PC-9 (cell line): ENCODE results near the gene SPP2. TPM values are rescaled to one million over a fixed set of nuclear protein-coding genes. Genes with fewer than 3 reads are reported as not detected.

Experiments
- BruUV-seq: library from RNA; stranded (reverse); fragments of 400-500 nt; replicated peaks from 2 replicates; lab custom pipeline; 2021; lab: Mats Ljungman, UMichigan
- CTCF ChIA-PET: fragments of 300-600 bp; sonication (Branson Sonifier 250); formaldehyde crosslinking; loops from one replicate; lab custom pipeline; 2022; ENCODE audit warnings: antibody characterized with exemption; lab: Charles Lee
- POLR2A ChIA-PET: fragments of 300-600 bp; sonication (Branson Sonifier 250); formaldehyde crosslinking; loops from one replicate; lab custom pipeline; 2022; ENCODE audit warnings: antibody characterized with exemption; ENCODE audit not compliant: unreplicated experiment; lab: Charles Lee
- DNase-seq, 2 experiments: peaks; one replicate each; pipeline versions ENCODE4 v3.0.0 to v3.0.0-alpha.2; 2015 to 2022; ENCODE audit warnings: mixed read lengths in 1 of 2
- H2AFZ ChIP-seq: fragments of 200-600 bp; sonication (generic); 2 replicates; pipeline ENCODE4 v1.8.1; 2017; ENCODE audit warnings: antibody characterized with exemption
- H3F3A ChIP-seq: fragments of 200-600 bp; sonication (generic); 2 replicates; pipeline ENCODE4 v1.8.1; 2017; ENCODE audit warnings: antibody characterized with exemption, mild to moderate bottlenecking, low read depth; ENCODE audit not compliant: insufficient read depth
- H3K27ac ChIP-seq: fragments of 200-600 bp; sonication (generic); 2 replicates; pipeline ENCODE4 v1.6.1; 2016; ENCODE audit warnings: mixed run types
- H3K27me3 ChIP-seq: fragments of 200-600 bp; sonication (generic); 2 replicates; pipeline ENCODE4 v1.6.1; 2016; ENCODE audit warnings: low read depth, mixed run types; ENCODE audit not compliant: insufficient read depth
- H3K36me3 ChIP-seq: fragments of 200-600 bp; sonication (generic); 2 replicates; pipeline ENCODE4 v1.6.1; 2016; ENCODE audit warnings: low read depth, mixed run types
- H3K4me1 ChIP-seq: fragments of 200-600 bp; sonication (generic); replicated peaks from 2 replicates; pipeline ENCODE4 v1.6.1; 2016; ENCODE audit warnings: mixed run types; ENCODE audit not compliant: insufficient read depth
- H3K4me2 ChIP-seq: fragments of 200-600 bp; sonication (generic); 2 replicates; pipeline ENCODE4 v1.6.1; 2017; ENCODE audit warnings: mixed run types
- H3K4me3 ChIP-seq: fragments of 200-600 bp; sonication (generic); 2 replicates; pipeline ENCODE4 v1.6.1; 2016; ENCODE audit warnings: mixed run types
- H3K79me2 ChIP-seq: fragments of 200-600 bp; sonication (generic); 2 replicates; pipeline ENCODE4 v1.6.1; 2017; ENCODE audit warnings: low read depth, mixed run types
- H3K9me2 ChIP-seq: fragments of 200-600 bp; sonication (generic); 2 replicates; pipeline ENCODE4 v1.8.1; 2017; ENCODE audit warnings: mild to moderate bottlenecking; ENCODE audit not compliant: insufficient read depth
- H3K9me3 ChIP-seq: fragments of 200-600 bp; sonication (generic); 2 replicates; pipeline ENCODE4 v1.8.1; 2016; ENCODE audit warnings: low read depth; ENCODE audit not compliant: insufficient read depth
- H4K20me1 ChIP-seq: fragments of 200-600 bp; sonication (generic); 2 replicates; pipeline ENCODE4 v1.8.1; 2017; ENCODE audit not compliant: insufficient read depth
- CTCF ChIP-seq: fragments of 200-600 bp; sonication (generic); conservative IDR thresholded peaks from 2 replicates; pipeline ENCODE4 v1.6.1; 2017; ENCODE audit warnings: mixed run types, antibody characterized with exemption, mild to moderate bottlenecking, moderate library complexity
- EZH2 ChIP-seq: fragments of 200-600 bp; sonication (generic); IDR thresholded peaks from 2 replicates; pipeline ENCODE4 v1.8.0; 2017; ENCODE audit warnings: antibody characterized with exemption, low read depth
- intact Hi-C: fragments of 100-400 bp; cut with micrococcal nuclease; formaldehyde crosslinking; loops from one replicate; pipeline ENCODE4 v1.10.0; 2022; ENCODE audit not compliant: unreplicated experiment
- total RNA-seq: library from RNA; stranded (reverse); gene quantifications from 2 replicates; pipeline ENCODE4 v1.2.3, GENCODE V29; 2021

SPP2 gene
- total RNA-seq, 1 experiment from 2014 or later, result not detected

- Histone ChIP-seq H3K4me2 (peak overlapping the region; percentile 22), H3K4me1 (peaks cover 15% of the 10 kb centered on the region), H3K36me3 (no peaks in the 10 kb centered on the region), H3F3A (no peaks in the 10 kb centered on the region), H2AFZ (no peak overlapping the region), H4K20me1 (no peaks in the 10 kb centered on the region), H3K4me3 (no peak overlapping the region), H3K27me3 (no peaks in the 10 kb centered on the region), H3K9me3 (no peaks in the 10 kb centered on the region), H3K9me2 (no peaks in the 10 kb centered on the region), H3K27ac (no peak overlapping the region), H3K79me2 (no peaks in the 10 kb centered on the region)
- BruUV-seq, result no TSS peak
- intact Hi-C loops, result loop anchor here (5.0 kb wide), 1 partner anchor 98 kb away; no protein-coding TSS in a partner anchor
- POLR2A ChIA-PET, result interaction anchor here (1.0 kb wide), 1 partner anchor 87 kb away, joined by 5 read pairs; no protein-coding TSS in a partner anchor
- TF ChIP-seq CTCF (no peak), EZH2 (no peak)
- DNase-seq, result peak; percentile 82 to 85
- CTCF ChIA-PET, result no interaction called here
Observed at GRCh38 chr2:234003972-234004617, 46.4 kb upstream of the SPP2 start.

- no peak for DNase-seq
- no peaks in the 10 kb centered on the region for H3F3A ChIP-seq
- no peak overlapping the region for H2AFZ ChIP-seq
- no peaks in the 10 kb centered on the region for H3K9me3 ChIP-seq
- BruUV-seq, result no TSS peak
- H3K27me3 ChIP-seq, result no peaks in the 10 kb centered on the region
- intact Hi-C loops, result no loop called here
- H4K20me1 ChIP-seq, result no peaks in the 10 kb centered on the region
- no peaks in the 10 kb centered on the region for H3K9me2 ChIP-seq
- H3K79me2 ChIP-seq, result no peaks in the 10 kb centered on the region
- no peaks in the 10 kb centered on the region for H3K36me3 ChIP-seq
- H3K27ac ChIP-seq, result no peak overlapping the region
- ChIA-PET POLR2A (no interaction called here), CTCF (no interaction called here)
- H3K4me2 ChIP-seq, result no peak overlapping the region
- peaks cover 15% of the 10 kb centered on the region for H3K4me1 ChIP-seq
- H3K4me3 ChIP-seq, result no peak overlapping the region
- TF ChIP-seq EZH2, result no peak
- no peak for TF ChIP-seq CTCF
Observed at GRCh38 chr2:234005126-234005525, 45.4 kb upstream of the SPP2 start.

- H3K27me3 ChIP-seq, result no peaks in the 10 kb centered on the region
- CTCF ChIA-PET, result no interaction called here
- H3K27ac ChIP-seq, result no peak overlapping the region
- H3F3A ChIP-seq, result no peaks in the 10 kb centered on the region
- H3K9me3 ChIP-seq, result no peaks in the 10 kb centered on the region
- H3K9me2 ChIP-seq, result no peaks in the 10 kb centered on the region
- no peaks in the 10 kb centered on the region for H3K79me2 ChIP-seq
- H2AFZ ChIP-seq, result no peak overlapping the region
- no peak for DNase-seq
- no peak overlapping the region for H3K4me3 ChIP-seq
- intact Hi-C loops, result no loop called here
- POLR2A ChIA-PET, result no interaction called here
- H4K20me1 ChIP-seq, result no peaks in the 10 kb centered on the region
- BruUV-seq, result no TSS peak
- H3K4me2 ChIP-seq, result no peak overlapping the region
- H3K36me3 ChIP-seq, result no peaks in the 10 kb centered on the region
- H3K4me1 ChIP-seq, result peaks cover 15% of the 10 kb centered on the region
- TF ChIP-seq EZH2, result no peak
- no peak for TF ChIP-seq CTCF
Observed at GRCh38 chr2:234006501-234006900, 44.0 kb upstream of the SPP2 start.
